Panc1 (cell line): ENCODE measurements around the gene PML. TPM values are rescaled to one million over a fixed set of nuclear protein-coding genes. Genes with fewer than 3 reads are reported as not detected.

ENCODE experiments used
- ATAC-seq: fragments of 200-7000 bp; cut with Tn5 transposase; 2 replicates; pipeline ENCODE4 v1.9.1; 2020; ENCODE audit warnings: mild to moderate bottlenecking, moderate library complexity
- BruUV-seq: library from RNA; stranded (reverse); fragments of 400-500 nt; replicated peaks from 2 replicates; lab custom pipeline; 2021; lab: Mats Ljungman, UMichigan
- CTCF ChIA-PET: fragments of 300-600 bp; sonication (Branson Sonifier 250); formaldehyde crosslinking; loops from one replicate; lab custom pipeline; 2022; ENCODE audit warnings: antibody characterized with exemption; lab: Charles Lee
- POLR2A ChIA-PET: fragments of 300-600 bp; sonication (Branson Sonifier 250); formaldehyde crosslinking; loops from one replicate; lab custom pipeline; 2022; ENCODE audit warnings: antibody characterized with exemption; lab: Charles Lee
- DNase-seq: peaks from one replicate; pipeline ENCODE4 v3.0.0-alpha.2; 2010; ENCODE audit warnings: low read depth, low spot score
- H3K27ac ChIP-seq: 2 replicates; pipeline ENCODE4 v1.5.1; 2011; ENCODE audit warnings: mild to moderate bottlenecking, low read length, inconsistent platforms
- H3K27me3 ChIP-seq: fragments of 200-500 bp; sonication (Bioruptor generic); 2 replicates; pipeline ENCODE4 v1.6.0; 2014; ENCODE audit warnings: low read length, inconsistent platforms; ENCODE audit not compliant: control insufficient read depth, insufficient read depth
- H3K36me3 ChIP-seq: fragments of 200-500 bp; sonication (Bioruptor generic); 2 replicates; pipeline ENCODE4 v1.5.1; 2014; ENCODE audit warnings: inconsistent platforms, mild to moderate bottlenecking, low read length, moderate library complexity; ENCODE audit not compliant: control insufficient read depth, insufficient read depth
- H3K4me1 ChIP-seq: 2 replicates; pipeline ENCODE4 v1.5.1; 2011; ENCODE audit warnings: inconsistent platforms, mild to moderate bottlenecking, low read length, moderate library complexity; ENCODE audit not compliant: control insufficient read depth, insufficient read depth
- H3K4me3 ChIP-seq, 2 experiments: 2 replicates each; pipeline ENCODE4 v1.5.1; 2011 to 2012; ENCODE audit warnings: low read depth in 2 of 2, low read length in 2 of 2, mild to moderate bottlenecking in 2 of 2, inconsistent platforms in 1 of 2, moderate library complexity in 1 of 2
- H3K9me3 ChIP-seq: fragments of 200-500 bp; sonication (Bioruptor generic); 2 replicates; pipeline ENCODE4 v1.5.1; 2014; ENCODE audit warnings: low read depth, mild to moderate bottlenecking, inconsistent platforms, low read length, moderate library complexity; ENCODE audit not compliant: control insufficient read depth, insufficient read depth
- POLR2AphosphoS5 ChIP-seq: IDR thresholded peaks from 2 replicates; pipeline ENCODE4 v1.6.1; 2012; ENCODE audit warnings: mild to moderate bottlenecking, low read depth, low read length, moderate library complexity
- SIN3A ChIP-seq: IDR thresholded peaks from 2 replicates; pipeline ENCODE4 v1.6.1; 2012; ENCODE audit warnings: low read depth, mild to moderate bottlenecking, low read length, moderate library complexity, borderline replicate concordance; ENCODE audit not compliant: insufficient read depth
- TCF7L2 ChIP-seq: IDR thresholded peaks from 2 replicates; pipeline ENCODE4 v1.6.1; 2011; ENCODE audit warnings: mild to moderate bottlenecking, low read depth, low read length, inconsistent platforms
- in situ Hi-C: cut with HindIII; loops from 2 replicates; pipeline ENCODE4 v1.10.0; 2016; ENCODE audit warnings: low sequenced_read_pairs, low pct_unique_long_range_greater_than_20kb
- intact Hi-C: fragments of 100-400 bp; cut with micrococcal nuclease; formaldehyde crosslinking; loops from one replicate; pipeline ENCODE4 v1.10.0; 2022; ENCODE audit not compliant: unreplicated experiment
- total RNA-seq: library from RNA; stranded (reverse); gene quantifications from one replicate; pipeline ENCODE4 v1.2.1, GENCODE V29; 2021; ENCODE audit not compliant: unreplicated experiment
- TF ChIP-seq, protein P1 (sequence below): fragments of 450-650 bp; IDR thresholded peaks from 2 replicates; pipeline ENCODE4 v1.5.1; 2017; ENCODE audit warnings: mild to moderate bottlenecking
- TF ChIP-seq, protein P2 (sequence below), 2 experiments: IDR thresholded peaks; 2 replicates each; pipeline ENCODE4 v1.6.1; 2011 to 2012; ENCODE audit warnings: low read depth in 2 of 2, control low read depth in 1 of 2, low read length in 1 of 2, mild to moderate bottlenecking in 1 of 2, moderate library complexity in 1 of 2; ENCODE audit not compliant: insufficient read depth in 1 of 2

Gene PML
- total RNA-seq, 1 experiment from 2014 or later, result 52.2 TPM

DNA sequence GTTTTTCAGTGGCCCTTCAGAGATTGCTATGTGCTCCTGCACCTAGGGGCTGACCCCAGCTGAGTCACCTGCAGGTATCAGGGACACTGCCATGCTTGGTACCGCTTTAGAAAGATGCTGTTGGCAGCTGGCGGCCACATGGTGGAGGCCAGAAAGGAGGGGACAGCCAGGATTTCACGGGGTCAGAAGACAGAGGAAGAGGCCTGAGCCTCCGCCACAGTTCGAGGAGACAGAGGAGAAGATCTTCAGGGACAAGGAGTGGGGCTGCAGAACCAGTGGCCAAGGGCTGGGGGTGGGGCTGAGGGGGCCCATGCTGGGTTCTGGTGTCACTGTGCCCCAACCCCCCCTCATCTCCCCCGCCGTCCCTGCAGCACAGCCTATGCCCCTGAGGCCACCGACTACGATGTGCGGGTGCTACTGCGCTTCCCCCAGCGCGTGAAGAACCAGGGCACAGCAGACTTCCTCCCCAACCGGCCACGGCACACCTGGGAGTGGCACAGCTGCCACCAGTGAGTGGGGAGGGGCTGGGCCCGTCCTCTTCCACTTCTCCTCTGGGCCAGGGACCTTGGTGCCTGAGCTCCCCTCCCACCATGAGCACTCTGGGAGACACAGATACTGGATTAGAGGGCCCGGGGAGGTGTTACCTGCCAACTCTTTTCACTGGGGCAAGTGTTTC, 48.3 kb upstream of the PML start:
- in situ Hi-C loops, result no loop called here
- BruUV-seq, result no TSS peak
- H3K4me3 ChIP-seq, result no peak overlapping the region
- no peak for ATAC-seq
- POLR2A ChIA-PET, result no interaction called here
- DNase-seq, result no peak
- no peaks in the 10 kb centered on the region for H3K36me3 ChIP-seq
- CTCF ChIA-PET, result interaction anchor here (0.7 kb wide), 1 partner anchor 100 kb away, joined by 4 read pairs; no protein-coding TSS in a partner anchor
- no peak overlapping the region for H3K27ac ChIP-seq
- intact Hi-C loops, result no loop called here
- peaks cover 4% of the 10 kb centered on the region; the same call in 1 of the 2 replicates for H3K4me1 ChIP-seq
- H3K9me3 ChIP-seq, result no peaks in the 10 kb centered on the region
- H3K27me3 ChIP-seq, result no peaks in the 10 kb centered on the region
- TF ChIP-seq, protein P1, sequence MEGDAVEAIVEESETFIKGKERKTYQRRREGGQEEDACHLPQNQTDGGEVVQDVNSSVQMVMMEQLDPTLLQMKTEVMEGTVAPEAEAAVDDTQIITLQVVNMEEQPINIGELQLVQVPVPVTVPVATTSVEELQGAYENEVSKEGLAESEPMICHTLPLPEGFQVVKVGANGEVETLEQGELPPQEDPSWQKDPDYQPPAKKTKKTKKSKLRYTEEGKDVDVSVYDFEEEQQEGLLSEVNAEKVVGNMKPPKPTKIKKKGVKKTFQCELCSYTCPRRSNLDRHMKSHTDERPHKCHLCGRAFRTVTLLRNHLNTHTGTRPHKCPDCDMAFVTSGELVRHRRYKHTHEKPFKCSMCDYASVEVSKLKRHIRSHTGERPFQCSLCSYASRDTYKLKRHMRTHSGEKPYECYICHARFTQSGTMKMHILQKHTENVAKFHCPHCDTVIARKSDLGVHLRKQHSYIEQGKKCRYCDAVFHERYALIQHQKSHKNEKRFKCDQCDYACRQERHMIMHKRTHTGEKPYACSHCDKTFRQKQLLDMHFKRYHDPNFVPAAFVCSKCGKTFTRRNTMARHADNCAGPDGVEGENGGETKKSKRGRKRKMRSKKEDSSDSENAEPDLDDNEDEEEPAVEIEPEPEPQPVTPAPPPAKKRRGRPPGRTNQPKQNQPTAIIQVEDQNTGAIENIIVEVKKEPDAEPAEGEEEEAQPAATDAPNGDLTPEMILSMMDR, result no peak
- TF ChIP-seq TCF7L2 (no peak), POLR2AphosphoS5 (no peak), SIN3A (no peak)
- TF ChIP-seq, protein P2, sequence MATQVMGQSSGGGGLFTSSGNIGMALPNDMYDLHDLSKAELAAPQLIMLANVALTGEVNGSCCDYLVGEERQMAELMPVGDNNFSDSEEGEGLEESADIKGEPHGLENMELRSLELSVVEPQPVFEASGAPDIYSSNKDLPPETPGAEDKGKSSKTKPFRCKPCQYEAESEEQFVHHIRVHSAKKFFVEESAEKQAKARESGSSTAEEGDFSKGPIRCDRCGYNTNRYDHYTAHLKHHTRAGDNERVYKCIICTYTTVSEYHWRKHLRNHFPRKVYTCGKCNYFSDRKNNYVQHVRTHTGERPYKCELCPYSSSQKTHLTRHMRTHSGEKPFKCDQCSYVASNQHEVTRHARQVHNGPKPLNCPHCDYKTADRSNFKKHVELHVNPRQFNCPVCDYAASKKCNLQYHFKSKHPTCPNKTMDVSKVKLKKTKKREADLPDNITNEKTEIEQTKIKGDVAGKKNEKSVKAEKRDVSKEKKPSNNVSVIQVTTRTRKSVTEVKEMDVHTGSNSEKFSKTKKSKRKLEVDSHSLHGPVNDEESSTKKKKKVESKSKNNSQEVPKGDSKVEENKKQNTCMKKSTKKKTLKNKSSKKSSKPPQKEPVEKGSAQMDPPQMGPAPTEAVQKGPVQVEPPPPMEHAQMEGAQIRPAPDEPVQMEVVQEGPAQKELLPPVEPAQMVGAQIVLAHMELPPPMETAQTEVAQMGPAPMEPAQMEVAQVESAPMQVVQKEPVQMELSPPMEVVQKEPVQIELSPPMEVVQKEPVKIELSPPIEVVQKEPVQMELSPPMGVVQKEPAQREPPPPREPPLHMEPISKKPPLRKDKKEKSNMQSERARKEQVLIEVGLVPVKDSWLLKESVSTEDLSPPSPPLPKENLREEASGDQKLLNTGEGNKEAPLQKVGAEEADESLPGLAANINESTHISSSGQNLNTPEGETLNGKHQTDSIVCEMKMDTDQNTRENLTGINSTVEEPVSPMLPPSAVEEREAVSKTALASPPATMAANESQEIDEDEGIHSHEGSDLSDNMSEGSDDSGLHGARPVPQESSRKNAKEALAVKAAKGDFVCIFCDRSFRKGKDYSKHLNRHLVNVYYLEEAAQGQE (IDR thresholded peaks at IDR 0.05; ENCODE audit: insufficient read depth in 1 of 2, low read depth in 2 of 2, low read length in 1 of 2), result no peak

- Histone ChIP-seq H3K9me3 (no peaks in the 10 kb centered on the region), H3K4me1 (peaks cover 6% of the 10 kb centered on the region; the same call in 1 of the 2 replicates), H3K27me3 (no peaks in the 10 kb centered on the region), H3K4me3 (no peak overlapping the region), H3K27ac (no peak overlapping the region), H3K36me3 (no peaks in the 10 kb centered on the region)
- ATAC-seq, result no peak
- no peak for TF ChIP-seq SIN3A
- TF ChIP-seq POLR2AphosphoS5, result no peak
- TF ChIP-seq, protein P2 (IDR thresholded peaks at IDR 0.05; ENCODE audit: insufficient read depth in 1 of 2, low read depth in 2 of 2, low read length in 1 of 2), result no peak
- TF ChIP-seq TCF7L2, result no peak
- TF ChIP-seq, protein P1, result no peak
- intact Hi-C loops (no loop called here), in situ Hi-C loops (no loop called here)
- DNase-seq, result no peak
- CTCF ChIA-PET, result no interaction called here
- no TSS peak for BruUV-seq
- POLR2A ChIA-PET, result no interaction called here
Observed at GRCh38 chr15:73946795-73947370, 47.6 kb upstream of the PML start.
